Stimulated activated CD8-positive, alpha-beta memory T cell treated with anti-CD3 and anti-CD28 coated beads, Interleukin-12 subunit alpha, Interleukin-12 subunit beta, amount 100 ng/mL, for 1 hour (primary cell): ENCODE measurements around the gene CFAP47.
"Not testable (repeated sequence)": the region's sequence is repeated elsewhere in the genome, so short reads cannot be mapped to it uniquely, and the experiment has no call there.

ENCODE experiments used
- DNase-seq: peaks from one replicate; pipeline ENCODE4 v3.0.0-alpha.2; 2020; ENCODE audit warnings: low read depth

CFAP47 gene

DNA sequence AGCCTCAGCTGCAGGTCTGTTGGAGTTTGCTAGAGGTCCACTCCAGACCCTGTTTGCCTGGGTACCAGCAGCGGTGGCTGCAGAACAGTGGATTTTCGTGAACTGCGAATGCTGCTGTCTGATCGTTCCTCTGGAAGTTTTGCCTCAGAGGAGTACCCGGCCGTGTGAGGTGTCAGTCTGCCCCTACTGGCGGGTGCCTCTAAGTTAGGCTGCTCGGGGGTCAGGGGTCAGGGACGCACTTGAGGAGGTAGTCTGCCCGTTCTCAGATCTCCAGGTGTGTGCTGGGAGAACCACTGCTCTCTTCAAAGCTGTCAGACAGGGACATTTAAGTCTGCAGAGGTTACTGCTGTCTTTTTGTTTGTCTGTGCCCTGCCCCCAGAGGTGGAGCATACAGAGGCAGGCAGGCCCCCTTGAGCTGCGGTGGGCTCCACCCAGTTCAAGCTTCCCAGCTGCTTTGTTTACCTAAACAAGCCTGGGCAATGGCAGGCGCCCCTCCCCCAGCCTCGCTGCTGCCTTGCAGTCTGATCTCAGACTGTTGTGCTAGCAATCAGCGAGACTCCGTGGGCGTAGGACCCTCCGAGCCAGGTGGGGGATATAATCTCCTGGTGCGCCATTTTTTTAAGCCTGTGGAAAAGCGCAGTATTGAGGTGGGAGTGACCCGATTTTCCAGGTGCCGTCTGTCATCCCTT is 315.4 kb downstream of the CFAP47 start:
- not testable (repeated sequence) for DNase-seq

DNA sequence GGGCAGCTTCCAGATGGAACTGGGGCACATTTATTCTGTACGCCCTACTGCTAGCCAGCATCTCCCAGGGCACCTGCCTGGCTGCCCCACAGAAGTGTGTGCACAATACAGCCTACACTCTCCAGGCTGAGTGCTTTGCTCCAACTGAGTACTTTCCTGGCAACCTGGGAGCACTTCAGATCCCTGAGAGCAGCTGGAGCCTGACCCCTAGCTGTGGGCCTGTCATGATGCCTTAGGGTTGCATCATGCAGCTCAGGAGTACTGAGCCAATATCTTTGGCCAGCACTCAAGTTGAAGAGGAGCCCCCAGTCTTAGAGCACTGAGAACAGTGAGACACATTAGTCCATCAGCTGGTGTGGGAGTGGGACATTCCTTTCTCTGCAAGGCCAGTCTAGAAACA is 321.9 kb downstream of the CFAP47 start:
- no peak for DNase-seq

DNA sequence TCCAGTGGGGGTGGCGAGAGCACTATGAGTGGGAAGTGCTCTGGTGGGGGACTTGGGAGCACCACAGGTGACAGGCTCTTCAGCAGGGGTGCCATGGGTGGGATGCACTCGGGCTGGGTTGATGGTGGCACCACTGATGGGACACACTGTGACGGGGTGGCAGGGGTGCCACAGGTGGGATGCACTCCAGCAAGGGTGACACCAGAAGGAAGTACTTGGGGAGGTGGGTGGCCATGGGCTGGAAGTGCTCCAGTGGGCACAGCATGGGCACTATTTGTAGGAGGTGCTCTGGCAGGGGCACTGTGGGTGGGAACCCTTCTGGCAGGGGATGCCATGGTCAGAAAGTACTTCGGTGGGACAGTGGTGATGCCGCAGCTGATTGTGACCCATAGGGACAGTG is 346.6 kb downstream of the CFAP47 start:
- no peak for DNase-seq

DNA sequence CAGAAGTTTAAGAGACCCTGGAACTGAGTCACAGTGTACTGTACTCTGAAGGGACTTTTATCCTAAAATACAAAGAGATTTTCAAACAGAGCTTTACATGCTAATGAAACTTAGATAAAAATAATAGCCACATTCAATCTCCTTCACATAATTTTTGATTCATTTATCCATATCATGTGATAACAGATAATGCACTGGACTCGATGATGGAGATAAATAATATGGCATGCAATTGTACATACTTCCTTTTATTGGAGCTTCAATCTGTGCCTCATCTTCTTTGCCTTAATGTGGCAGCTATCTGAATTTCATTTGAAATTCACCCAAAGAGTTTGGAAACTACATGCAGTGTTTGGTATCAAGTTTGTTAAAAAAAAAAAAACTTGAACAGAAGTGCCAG is 390.6 kb downstream of the CFAP47 start:
- no peak for DNase-seq

DNA sequence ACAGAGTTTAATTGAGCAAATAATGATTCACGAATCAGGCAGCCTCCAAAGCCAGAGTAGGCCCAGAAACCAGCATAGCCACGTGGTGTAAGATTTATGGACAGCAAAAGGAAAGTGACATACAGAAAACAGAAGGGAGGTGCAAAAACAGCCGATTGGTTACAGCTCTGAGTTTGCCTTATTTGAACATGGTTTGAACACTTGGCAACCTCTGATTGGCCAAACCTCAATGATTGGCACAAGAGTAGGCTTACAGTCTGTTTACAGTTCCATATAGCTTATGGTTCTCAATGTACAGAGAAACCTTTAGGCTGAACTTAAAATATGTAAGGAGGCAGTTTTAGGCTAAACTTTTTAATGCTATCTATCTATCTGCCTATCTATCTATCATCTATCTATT is 394.8 kb downstream of the CFAP47 start:
- no peak for DNase-seq

DNA sequence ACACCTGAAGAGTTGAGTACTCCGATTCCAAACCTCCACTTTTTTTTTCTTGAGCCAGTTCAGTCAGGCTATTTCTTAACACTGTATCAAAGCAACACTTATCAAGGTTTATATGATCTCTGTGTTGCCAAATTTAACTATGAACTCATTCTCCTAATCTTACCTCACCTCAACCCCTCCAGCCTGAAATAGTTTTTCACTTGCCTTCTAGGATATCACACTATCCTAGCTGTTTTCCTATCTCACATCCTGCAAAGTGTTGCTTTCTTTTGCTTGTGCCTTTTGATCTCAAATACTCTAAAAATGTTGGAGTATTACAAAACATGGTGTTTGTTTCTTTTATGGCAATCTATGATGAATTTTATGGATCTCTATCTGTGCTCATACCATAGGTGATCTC is 415.0 kb downstream of the CFAP47 start:
- DNase-seq, result no peak

DNA sequence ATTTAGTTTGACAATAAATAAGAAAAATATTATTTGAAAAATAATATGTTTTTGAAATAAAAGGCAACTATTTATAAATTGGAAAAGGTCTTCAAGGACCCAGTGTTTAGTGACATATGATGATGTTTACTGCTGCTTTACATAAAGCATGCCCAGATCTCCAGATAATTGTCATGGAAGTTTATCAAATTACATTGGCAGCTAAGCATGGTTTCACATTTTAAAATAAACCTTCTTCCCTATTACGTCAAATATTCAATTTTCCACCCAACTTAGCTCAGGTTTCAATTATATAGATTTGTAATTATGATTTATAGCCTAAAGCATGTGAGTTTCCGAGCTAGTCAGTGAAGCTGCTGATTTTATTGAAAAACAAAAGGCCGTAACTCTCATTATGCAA is 417.2 kb downstream of the CFAP47 start:
- DNase-seq, result no peak

DNA sequence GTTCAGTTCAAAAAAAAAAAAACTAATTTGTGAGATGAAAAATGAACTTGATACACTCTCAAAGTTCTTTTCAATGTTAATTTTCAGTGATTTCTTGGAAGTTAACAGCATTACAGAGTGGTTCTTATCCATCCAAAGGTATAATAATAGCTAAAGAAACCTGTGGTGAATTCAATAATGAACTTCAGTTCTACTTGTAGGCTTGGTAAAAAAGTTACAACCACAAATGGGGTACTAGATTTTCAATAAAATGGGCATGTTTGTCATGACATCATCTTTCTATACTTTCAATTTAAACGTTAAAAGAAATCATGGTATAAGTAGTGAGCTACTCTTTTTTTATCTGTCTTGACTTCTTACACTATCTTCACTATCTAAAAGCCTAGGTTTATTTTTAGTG is 424.8 kb downstream of the CFAP47 start:
- no peak for DNase-seq

DNA sequence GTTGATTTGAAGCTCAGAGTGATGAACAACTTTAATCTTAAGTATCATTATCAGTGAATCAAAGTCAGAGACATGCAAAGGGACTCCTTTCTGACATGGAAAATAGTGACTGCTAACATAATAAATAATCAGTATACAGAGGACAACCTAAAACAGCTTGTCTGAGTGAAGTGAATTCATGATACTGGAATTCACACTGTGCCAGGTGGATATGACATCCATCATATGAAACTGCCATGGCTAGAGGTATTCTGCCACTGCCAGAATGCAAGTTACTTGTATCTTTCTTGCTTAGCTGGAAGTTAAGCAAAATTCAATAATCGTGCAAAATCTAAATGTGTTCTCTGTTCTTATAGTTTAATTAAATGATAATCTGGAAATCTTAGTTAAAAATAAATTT is 429.0 kb downstream of the CFAP47 start:
- DNase-seq, result no peak

DNA sequence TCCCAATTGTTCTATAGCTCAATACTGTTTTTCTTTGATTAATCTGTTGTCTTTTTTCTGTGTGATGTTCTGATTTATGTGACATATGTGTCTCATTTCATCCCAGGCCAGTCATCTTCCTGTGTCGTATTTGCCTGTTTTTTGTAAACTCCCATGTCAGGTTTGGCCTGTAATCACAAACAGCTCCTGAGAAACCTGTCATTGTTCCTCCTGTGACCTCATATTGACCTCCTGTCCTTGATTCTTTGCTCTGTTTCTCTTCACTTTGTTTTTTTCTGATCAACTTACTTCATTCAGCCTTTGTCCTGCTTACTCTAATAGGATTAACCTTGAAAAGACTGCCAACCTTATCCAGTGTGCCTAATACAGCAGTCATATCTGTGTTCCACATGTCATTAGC is 438.3 kb downstream of the CFAP47 start:
- no peak for DNase-seq

DNA sequence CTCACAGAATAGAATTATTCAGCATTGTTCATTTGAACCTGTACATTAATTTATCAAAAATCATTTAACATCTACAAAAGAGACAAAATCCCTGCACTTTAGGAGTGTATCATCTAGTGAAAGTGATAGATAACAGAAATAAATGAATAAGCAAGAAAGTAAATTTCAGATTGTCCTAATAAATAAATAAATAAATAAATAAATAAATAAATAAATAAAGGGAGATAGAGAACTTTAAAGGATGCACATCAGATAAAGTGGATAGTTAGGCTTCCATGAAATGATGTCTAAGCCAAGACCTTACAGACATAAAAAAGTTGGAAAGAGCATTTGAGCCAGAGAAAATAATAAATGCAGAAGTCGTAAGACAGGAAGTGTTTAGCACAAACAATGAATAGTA is 444.7 kb downstream of the CFAP47 start:
- no peak for DNase-seq

DNA sequence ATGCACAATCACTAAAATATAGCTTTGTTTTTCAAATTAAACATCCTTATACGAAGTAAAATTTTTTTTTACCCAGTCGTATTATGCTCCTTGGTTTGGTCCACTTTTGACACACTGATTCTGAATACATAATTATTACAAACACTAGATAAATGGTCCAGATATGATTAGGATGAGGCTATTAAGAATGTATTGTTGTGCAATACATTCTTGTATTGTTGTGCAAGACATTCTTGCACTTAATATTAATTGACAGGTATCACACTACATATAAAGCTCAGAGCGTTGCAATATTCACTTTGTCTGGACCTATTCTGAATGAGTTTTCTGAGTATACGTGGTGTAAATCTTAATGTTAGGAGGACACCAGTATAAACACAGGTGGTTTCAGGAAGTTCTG is 464.0 kb downstream of the CFAP47 start:
- DNase-seq, result no peak

DNA sequence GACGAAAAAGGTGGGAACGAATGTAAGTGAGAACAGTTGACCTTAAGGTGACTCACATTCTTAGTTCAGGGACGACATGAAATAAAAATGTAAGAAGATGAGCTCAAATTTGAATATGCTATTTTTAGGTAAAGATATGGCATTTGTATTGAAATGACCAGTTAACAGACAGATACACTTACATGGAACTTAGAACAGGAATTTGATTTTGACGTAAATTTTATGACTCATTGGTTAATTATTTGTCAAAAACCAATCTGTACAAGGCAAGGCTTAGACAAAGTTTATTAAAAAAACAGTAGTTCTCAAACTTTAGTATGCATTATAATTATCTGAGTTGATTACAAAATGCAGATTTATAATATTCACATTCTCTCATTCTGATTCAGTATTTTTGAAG is 469.4 kb downstream of the CFAP47 start:
- no peak for DNase-seq

DNA sequence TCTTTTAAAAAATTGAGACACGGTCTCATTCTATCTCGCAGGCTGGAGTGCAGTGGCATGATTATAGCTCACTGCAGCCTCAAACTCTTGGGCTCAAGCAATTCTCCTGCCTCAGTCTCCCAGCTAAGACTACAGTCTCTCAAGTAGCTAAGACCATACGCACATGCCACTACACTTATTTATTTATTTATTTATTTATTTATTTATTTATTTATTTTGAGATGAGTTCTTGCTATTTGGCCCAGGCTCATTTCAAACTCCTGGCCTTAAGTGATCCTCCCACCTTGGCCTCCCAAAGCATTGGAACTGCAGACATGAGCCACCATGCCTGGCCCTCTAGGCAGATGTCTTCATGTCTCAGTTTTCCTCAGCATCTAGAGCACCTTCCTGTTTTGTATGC is 482.2 kb downstream of the CFAP47 start:
- no peak for DNase-seq

DNA sequence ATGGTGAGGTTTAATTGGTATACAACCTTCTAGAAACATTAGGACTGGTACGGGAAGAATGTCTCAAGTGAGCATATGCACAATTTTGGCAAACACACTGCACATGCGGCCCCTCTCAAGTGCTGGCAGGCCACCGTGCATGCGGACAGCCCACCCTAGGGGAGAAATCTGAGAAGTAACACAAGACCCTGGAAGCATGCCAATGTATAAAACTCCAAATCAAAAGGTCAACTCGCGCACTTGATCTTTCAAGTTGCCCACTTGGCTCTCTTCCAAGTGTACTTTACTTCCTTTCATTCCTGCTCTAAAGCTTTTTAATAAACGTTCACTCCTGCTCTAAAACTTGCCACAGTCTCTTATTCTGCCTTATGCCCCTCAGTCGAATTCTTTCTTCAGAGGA is 488.3 kb downstream of the CFAP47 start:
- DNase-seq, result no peak

DNA sequence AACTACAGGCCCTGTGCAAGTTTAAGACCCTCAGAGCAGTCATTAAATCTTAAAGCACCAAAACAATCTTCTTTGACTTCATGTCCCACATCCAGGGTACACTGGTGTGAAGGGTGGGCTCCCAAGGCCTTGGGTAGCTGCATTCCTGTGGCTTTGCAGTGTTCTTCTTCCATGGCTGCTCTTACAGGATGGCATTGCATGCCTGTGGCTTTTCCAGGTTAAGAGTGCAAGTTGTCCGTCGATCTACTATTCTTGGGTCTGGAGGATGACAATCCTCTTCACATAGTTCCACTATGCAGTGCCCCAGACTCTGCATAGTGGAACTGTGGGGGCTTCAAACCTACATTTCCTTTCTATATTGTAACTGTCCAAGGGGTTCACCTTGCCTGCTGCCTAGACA is 494.5 kb downstream of the CFAP47 start:
- DNase-seq, result no peak

DNA sequence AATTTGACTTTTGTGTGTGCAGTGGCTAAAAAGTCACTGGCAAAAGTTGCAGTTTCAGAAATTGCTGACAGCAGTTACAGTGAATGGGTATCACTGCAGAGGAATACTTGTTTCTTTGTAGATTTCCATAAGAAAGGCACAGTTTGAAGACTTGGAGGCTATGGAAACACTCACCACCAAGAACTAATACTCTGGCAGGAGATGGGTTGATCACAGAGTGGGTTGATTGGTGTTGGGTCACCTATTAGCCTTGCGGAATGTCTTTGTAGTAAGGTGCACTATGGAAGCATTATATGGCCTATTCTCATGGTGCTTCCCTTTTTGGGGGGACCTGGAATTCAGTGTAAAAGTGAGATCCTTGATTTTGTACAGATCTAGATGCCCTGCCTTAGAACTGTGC is 502.8 kb downstream of the CFAP47 start:
- DNase-seq, result no peak

DNA sequence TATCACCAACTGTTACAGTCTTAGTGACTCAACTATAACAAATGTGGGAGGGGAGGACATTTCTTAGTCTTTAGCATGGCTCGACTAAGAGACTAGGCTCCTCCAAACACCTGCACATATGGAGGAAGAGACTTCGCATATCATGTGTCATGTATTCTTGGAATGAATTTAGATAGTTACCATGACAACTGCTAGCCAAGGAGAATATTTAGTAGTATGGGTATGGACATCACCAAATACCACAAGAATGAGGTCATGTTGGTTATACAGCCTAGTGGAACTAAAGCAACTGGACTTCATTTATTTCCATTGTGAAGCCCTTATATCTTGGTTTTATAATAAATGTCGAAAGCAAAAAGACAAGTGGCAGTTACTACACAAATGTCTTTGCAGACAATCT is 512.3 kb downstream of the CFAP47 start:
- no peak for DNase-seq

DNA sequence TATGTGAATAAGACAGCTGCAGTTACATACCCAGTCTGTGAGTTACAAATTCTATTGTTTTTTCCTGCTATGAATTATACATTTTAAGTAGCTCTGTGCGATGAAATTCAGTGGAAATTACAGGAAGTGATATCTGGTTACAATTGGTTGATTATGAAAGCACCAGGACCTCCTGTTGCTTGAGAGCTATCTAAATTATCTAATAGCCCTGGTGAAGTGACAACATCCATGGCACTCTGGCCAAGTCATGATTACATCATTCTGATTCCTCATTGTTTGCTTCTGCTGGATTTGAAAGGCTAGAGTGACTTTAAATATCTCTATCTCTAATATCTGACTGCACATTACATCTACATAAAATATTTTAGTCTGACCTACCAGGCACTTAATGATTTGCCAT is 515.0 kb downstream of the CFAP47 start:
- DNase-seq, result no peak
